Measurements from ENCODE around the gene SRBD1.

DNA sequence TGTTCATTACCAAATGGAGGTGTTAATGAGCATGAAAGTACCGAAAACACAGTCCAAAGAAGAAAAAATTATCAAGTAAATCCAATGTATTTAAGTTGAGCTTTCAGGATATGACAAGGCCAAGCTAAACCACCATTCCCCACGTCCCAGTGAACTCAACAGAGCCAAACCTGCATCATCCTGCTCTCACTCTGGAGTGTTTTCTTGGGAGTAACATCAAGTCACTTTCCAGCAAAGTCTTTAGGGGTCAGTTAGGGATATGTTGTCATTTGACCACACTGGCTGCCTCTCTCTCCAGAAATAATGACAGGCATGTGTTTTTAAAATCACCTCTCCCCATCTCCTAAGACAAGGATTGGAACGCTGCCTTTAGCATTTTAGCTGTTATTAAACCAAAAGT is 140.5 kb downstream of the SRBD1 start:
- TF ChIP-seq, protein P1, sequence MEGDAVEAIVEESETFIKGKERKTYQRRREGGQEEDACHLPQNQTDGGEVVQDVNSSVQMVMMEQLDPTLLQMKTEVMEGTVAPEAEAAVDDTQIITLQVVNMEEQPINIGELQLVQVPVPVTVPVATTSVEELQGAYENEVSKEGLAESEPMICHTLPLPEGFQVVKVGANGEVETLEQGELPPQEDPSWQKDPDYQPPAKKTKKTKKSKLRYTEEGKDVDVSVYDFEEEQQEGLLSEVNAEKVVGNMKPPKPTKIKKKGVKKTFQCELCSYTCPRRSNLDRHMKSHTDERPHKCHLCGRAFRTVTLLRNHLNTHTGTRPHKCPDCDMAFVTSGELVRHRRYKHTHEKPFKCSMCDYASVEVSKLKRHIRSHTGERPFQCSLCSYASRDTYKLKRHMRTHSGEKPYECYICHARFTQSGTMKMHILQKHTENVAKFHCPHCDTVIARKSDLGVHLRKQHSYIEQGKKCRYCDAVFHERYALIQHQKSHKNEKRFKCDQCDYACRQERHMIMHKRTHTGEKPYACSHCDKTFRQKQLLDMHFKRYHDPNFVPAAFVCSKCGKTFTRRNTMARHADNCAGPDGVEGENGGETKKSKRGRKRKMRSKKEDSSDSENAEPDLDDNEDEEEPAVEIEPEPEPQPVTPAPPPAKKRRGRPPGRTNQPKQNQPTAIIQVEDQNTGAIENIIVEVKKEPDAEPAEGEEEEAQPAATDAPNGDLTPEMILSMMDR (IDR thresholded peaks at IDR 0.05): no peak
- TF ChIP-seq, protein P2, sequence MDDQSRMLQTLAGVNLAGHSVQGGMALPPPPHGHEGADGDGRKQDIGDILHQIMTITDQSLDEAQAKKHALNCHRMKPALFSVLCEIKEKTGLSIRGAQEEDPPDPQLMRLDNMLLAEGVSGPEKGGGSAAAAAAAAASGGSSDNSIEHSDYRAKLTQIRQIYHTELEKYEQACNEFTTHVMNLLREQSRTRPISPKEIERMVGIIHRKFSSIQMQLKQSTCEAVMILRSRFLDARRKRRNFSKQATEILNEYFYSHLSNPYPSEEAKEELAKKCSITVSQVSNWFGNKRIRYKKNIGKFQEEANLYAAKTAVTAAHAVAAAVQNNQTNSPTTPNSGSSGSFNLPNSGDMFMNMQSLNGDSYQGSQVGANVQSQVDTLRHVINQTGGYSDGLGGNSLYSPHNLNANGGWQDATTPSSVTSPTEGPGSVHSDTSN (IDR thresholded peaks at IDR 0.05): no peak
- TF ChIP-seq KDM5A (IDR thresholded peaks at IDR 0.05) (no peak), RAD21 (conservative IDR thresholded peaks at IDR 0.05 in 1 of 2, IDR thresholded peaks at IDR 0.05 in 1 of 2) (no peak), POLR2A (IDR thresholded peaks at IDR 0.05; ENCODE audit: low read length) (no peak)
- TF ChIP-seq, protein P3, sequence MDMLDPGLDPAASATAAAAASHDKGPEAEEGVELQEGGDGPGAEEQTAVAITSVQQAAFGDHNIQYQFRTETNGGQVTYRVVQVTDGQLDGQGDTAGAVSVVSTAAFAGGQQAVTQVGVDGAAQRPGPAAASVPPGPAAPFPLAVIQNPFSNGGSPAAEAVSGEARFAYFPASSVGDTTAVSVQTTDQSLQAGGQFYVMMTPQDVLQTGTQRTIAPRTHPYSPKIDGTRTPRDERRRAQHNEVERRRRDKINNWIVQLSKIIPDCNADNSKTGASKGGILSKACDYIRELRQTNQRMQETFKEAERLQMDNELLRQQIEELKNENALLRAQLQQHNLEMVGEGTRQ (IDR thresholded peaks at IDR 0.05): no peak
- TF ChIP-seq, protein P4, sequence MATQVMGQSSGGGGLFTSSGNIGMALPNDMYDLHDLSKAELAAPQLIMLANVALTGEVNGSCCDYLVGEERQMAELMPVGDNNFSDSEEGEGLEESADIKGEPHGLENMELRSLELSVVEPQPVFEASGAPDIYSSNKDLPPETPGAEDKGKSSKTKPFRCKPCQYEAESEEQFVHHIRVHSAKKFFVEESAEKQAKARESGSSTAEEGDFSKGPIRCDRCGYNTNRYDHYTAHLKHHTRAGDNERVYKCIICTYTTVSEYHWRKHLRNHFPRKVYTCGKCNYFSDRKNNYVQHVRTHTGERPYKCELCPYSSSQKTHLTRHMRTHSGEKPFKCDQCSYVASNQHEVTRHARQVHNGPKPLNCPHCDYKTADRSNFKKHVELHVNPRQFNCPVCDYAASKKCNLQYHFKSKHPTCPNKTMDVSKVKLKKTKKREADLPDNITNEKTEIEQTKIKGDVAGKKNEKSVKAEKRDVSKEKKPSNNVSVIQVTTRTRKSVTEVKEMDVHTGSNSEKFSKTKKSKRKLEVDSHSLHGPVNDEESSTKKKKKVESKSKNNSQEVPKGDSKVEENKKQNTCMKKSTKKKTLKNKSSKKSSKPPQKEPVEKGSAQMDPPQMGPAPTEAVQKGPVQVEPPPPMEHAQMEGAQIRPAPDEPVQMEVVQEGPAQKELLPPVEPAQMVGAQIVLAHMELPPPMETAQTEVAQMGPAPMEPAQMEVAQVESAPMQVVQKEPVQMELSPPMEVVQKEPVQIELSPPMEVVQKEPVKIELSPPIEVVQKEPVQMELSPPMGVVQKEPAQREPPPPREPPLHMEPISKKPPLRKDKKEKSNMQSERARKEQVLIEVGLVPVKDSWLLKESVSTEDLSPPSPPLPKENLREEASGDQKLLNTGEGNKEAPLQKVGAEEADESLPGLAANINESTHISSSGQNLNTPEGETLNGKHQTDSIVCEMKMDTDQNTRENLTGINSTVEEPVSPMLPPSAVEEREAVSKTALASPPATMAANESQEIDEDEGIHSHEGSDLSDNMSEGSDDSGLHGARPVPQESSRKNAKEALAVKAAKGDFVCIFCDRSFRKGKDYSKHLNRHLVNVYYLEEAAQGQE (IDR thresholded peaks at IDR 0.05): no peak
